CD8-positive, alpha-beta memory T cell (primary cell): ENCODE measurements around the gene INSIG1. TPM values are rescaled to one million over a fixed set of nuclear protein-coding genes. Genes with fewer than 3 reads are reported as not detected.

Experiments
- CTCF ChIA-PET: fragments of 350-600 bp; sonication (Branson Sonifier 250); formaldehyde crosslinking; loops from one replicate; lab custom pipeline; 2021; ENCODE audit warnings: antibody characterized with exemption; lab: Charles Lee
- POLR2A ChIA-PET: fragments of 350-600 bp; sonication (Branson Sonifier 250); formaldehyde crosslinking; loops from one replicate; lab custom pipeline; 2021; ENCODE audit warnings: antibody characterized with exemption; lab: Charles Lee
- DNase-seq, 5 donors: peaks; one replicate each; pipeline versions ENCODE4 v3.0.0 to v3.0.0-alpha.2; 2020 to 2022; ENCODE audit warnings: mixed read lengths in 1 of 5
- H3K27ac ChIP-seq: one replicate; pipeline ENCODE4 v1.7.0; 2013; ENCODE audit warnings: low read depth, mild to moderate bottlenecking, low read length, moderate library complexity
- H3K27me3 ChIP-seq: 2 replicates; pipeline ENCODE4 v1.7.0; 2013; ENCODE audit warnings: low read length, mild to moderate bottlenecking; ENCODE audit not compliant: insufficient read depth, poor library complexity, severe bottlenecking
- H3K36me3 ChIP-seq: 2 replicates; pipeline ENCODE4 v1.7.0; 2013; ENCODE audit warnings: mild to moderate bottlenecking, low read length, moderate library complexity; ENCODE audit not compliant: insufficient read depth
- H3K4me1 ChIP-seq: 2 replicates; pipeline ENCODE4 v1.7.0; 2013; ENCODE audit warnings: mild to moderate bottlenecking, low read length, moderate library complexity; ENCODE audit not compliant: insufficient read depth
- H3K4me3 ChIP-seq: 2 replicates; pipeline ENCODE4 v1.7.0; 2013; ENCODE audit warnings: mild to moderate bottlenecking, low read length
- H3K9me3 ChIP-seq: 2 replicates; pipeline ENCODE4 v1.7.0; 2013; ENCODE audit warnings: mild to moderate bottlenecking, low read length
- H3K27ac Mint-ChIP-seq, 8 donors: one replicate each; pipeline ENCODE4 v1.8.0; 2020 to 2021; ENCODE audit warnings: mixed read lengths in 8 of 8, mild to moderate bottlenecking in 6 of 8, inconsistent platforms in 3 of 8, moderate library complexity in 3 of 8
- H3K27me3 Mint-ChIP-seq, 2 donors: one replicate each; pipeline ENCODE4 v1.8.0; 2020 to 2021; ENCODE audit warnings: mixed read lengths in 2 of 2, mild to moderate bottlenecking in 1 of 2, moderate library complexity in 1 of 2
- H3K36me3 Mint-ChIP-seq, 3 donors: one replicate each; pipeline ENCODE4 v1.8.0; 2020 to 2021; ENCODE audit warnings: mixed read lengths in 3 of 3, inconsistent platforms in 1 of 3, mild to moderate bottlenecking in 1 of 3
- H3K4me1 Mint-ChIP-seq, 3 donors: one replicate each; pipeline ENCODE4 v1.8.0; 2020 to 2021; ENCODE audit warnings: mixed read lengths in 3 of 3, inconsistent platforms in 1 of 3, mild to moderate bottlenecking in 1 of 3
- H3K4me3 Mint-ChIP-seq, 7 donors: one replicate each; pipeline ENCODE4 v1.8.0; 2020 to 2021; ENCODE audit warnings: mixed read lengths in 7 of 7, mild to moderate bottlenecking in 6 of 7, moderate library complexity in 4 of 7, inconsistent platforms in 2 of 7
- H3K9me3 Mint-ChIP-seq, 5 donors: one replicate each; pipeline ENCODE4 v1.8.0; 2020 to 2022; ENCODE audit warnings: mixed read lengths in 5 of 5, mild to moderate bottlenecking in 3 of 5, moderate library complexity in 2 of 5, inconsistent platforms in 1 of 5
- polyA plus RNA-seq: library from polyadenylated mRNA; unstranded; fragments of 300-500 nt; fragmentation: Illumina TruSeq; gene quantifications from one replicate; pipeline ENCODE4 v1.2.3, GENCODE V29; 2021
- total RNA-seq, 2 experiments: library from RNA; stranded (reverse); gene quantifications; one replicate each; pipeline ENCODE4 v1.2.3, GENCODE V29; 2021

INSIG1 gene
- total and polyA plus RNA-seq, 3 experiments from 2014 or later = 25.0 to 29.5 (median 27.3) TPM

GRCh38 chr7:155342313-155342712, 44.6 kb downstream of the INSIG1 start:
- POLR2A ChIA-PET = no interaction called here
- no peak overlapping the region for H3K27ac ChIP-seq
- H3K27ac Mint-ChIP-seq = no peak overlapping the region
- no peaks in the 10 kb centered on the region for H3K36me3 Mint-ChIP-seq
- H3K4me3 ChIP-seq = no peak overlapping the region
- peaks cover 7% of the 10 kb centered on the region for H3K27me3 ChIP-seq
- peaks cover 18% of the 10 kb centered on the region for H3K4me1 ChIP-seq
- CTCF ChIA-PET = interaction anchor here (1.0 to 2.8 kb wide), 4 partner anchors 102 to 415 kb away, joined by 3 to 18 read pairs (median 5); no protein-coding TSS in a partner anchor
- no peaks in the 10 kb centered on the region for H3K36me3 ChIP-seq
- H3K4me3 Mint-ChIP-seq = no peak overlapping the region
- peaks cover 14 to 27% (median 14%) of the 10 kb centered on the region in 3 donors for H3K4me1 Mint-ChIP-seq
- peaks cover 4 to 7% of the 10 kb centered on the region in 2 donors for H3K27me3 Mint-ChIP-seq
- H3K9me3 Mint-ChIP-seq = no peaks in the 10 kb centered on the region
- no peak for DNase-seq
- H3K9me3 ChIP-seq = no peaks in the 10 kb centered on the region

GRCh38 chr7:155343150-155343549, 45.5 kb downstream of the INSIG1 start:
- no peaks in the 10 kb centered on the region for H3K9me3 Mint-ChIP-seq
- peaks cover 11 to 22% (median 14%) of the 10 kb centered on the region in 3 donors for H3K4me1 Mint-ChIP-seq
- peaks cover 3 to 4% of the 10 kb centered on the region in 2 donors for H3K27me3 Mint-ChIP-seq

GRCh38 chr7:155343661-155344121, 46.0 kb downstream of the INSIG1 start:
- H3K27ac ChIP-seq = no peak overlapping the region
- Mint-ChIP-seq H3K27me3 (peaks cover 3 to 4% of the 10 kb centered on the region in 2 donors), H3K4me3 (peak overlapping the region in 3 of 7 donors; percentile 8 to 14 (median 13)), H3K27ac (no peak overlapping the region), H3K36me3 (no peaks in the 10 kb centered on the region), H3K9me3 (no peaks in the 10 kb centered on the region), H3K4me1 (peaks cover 10 to 16% (median 12%) of the 10 kb centered on the region in 3 donors)
- no peaks in the 10 kb centered on the region for H3K9me3 ChIP-seq
- H3K4me1 ChIP-seq = peaks cover 12% of the 10 kb centered on the region
- no peak for DNase-seq
- H3K4me3 ChIP-seq = no peak overlapping the region
- ChIA-PET POLR2A (no interaction called here), CTCF (interaction anchor here (1.2 to 2.8 kb wide), 7 partner anchors 31 to 430 kb away, joined by 3 to 40 read pairs (median 15); partner anchors contain the start of gene INSIG1)
- H3K27me3 ChIP-seq = peaks cover 4% of the 10 kb centered on the region
- H3K36me3 ChIP-seq = no peaks in the 10 kb centered on the region

More at GRCh38 chr7:155343150-155343549, 45.5 kb downstream of the INSIG1 start:
- ChIA-PET CTCF (interaction anchor here (1.0 to 2.8 kb wide), 5 partner anchors 45 to 416 kb away, joined by 3 to 40 read pairs (median 6); partner anchors contain the start of gene INSIG1), POLR2A (no interaction called here)
- Histone ChIP-seq H3K4me1 (peaks cover 18% of the 10 kb centered on the region), H3K9me3 (no peaks in the 10 kb centered on the region), H3K4me3 (no peak overlapping the region), H3K27ac (no peak overlapping the region), H3K36me3 (no peaks in the 10 kb centered on the region), H3K27me3 (peaks cover 4% of the 10 kb centered on the region)
- Mint-ChIP-seq H3K27ac (no peak overlapping the region), H3K36me3 (no peaks in the 10 kb centered on the region), H3K4me3 (no peak overlapping the region)
- DNase-seq = no peak

GRCh38 chr7:155344270-155344617, 46.6 kb downstream of the INSIG1 start:
- peaks cover 4% of the 10 kb centered on the region for H3K27me3 ChIP-seq
- Mint-ChIP-seq H3K27ac (no peak overlapping the region), H3K9me3 (no peaks in the 10 kb centered on the region), H3K36me3 (no peaks in the 10 kb centered on the region), H3K27me3 (peaks cover 3 to 4% of the 10 kb centered on the region in 2 donors), H3K4me3 (peak overlapping the region in 2 of 7 donors; percentile 8 to 19), H3K4me1 (peaks cover 5 to 11% (median 7%) of the 10 kb centered on the region in 3 donors)
- no peak overlapping the region for H3K4me3 ChIP-seq
- no peaks in the 10 kb centered on the region for H3K9me3 ChIP-seq
- no peaks in the 10 kb centered on the region for H3K36me3 ChIP-seq
- POLR2A ChIA-PET = interaction anchor here (0.9 to 1.3 kb wide), 2 partner anchors 45 to 47 kb away, joined by 3 to 7 read pairs; partner anchors contain the start of gene INSIG1
- H3K27ac ChIP-seq = no peak overlapping the region
- H3K4me1 ChIP-seq = peaks cover 7% of the 10 kb centered on the region
- DNase-seq = peak in 1 of 5 donors; percentile 42
- CTCF ChIA-PET = interaction anchor here (0.7 to 2.5 kb wide), 45 partner anchors 8 to 431 kb away, joined by 3 to 40 read pairs (median 6); partner anchors contain the start of gene INSIG1

- Histone ChIP-seq H3K36me3 (no peaks in the 10 kb centered on the region), H3K9me3 (no peaks in the 10 kb centered on the region), H3K4me3 (peak overlapping the region; percentile 41), H3K27ac (no peak overlapping the region), H3K4me1 (peaks cover 4% of the 10 kb centered on the region), H3K27me3 (peaks cover 4% of the 10 kb centered on the region)
- peak; percentile 75 to 87 (median 78) for DNase-seq
- Mint-ChIP-seq H3K4me3 (peak overlapping the region in 6 of 7 donors; percentile 58 to 82 (median 69)), H3K27me3 (peaks cover 3 to 4% of the 10 kb centered on the region in 2 donors), H3K9me3 (no peaks in the 10 kb centered on the region), H3K36me3 (no peaks in the 10 kb centered on the region), H3K27ac (peak overlapping the region in 3 of 8 donors; percentile 47 to 52 (median 51)), H3K4me1 (peaks cover 4 to 10% (median 6%) of the 10 kb centered on the region in 3 donors)
- CTCF ChIA-PET = interaction anchor here (0.6 to 2.5 kb wide), 54 partner anchors 8 to 431 kb away, joined by 3 to 40 read pairs (median 5); partner anchors contain the start of gene INSIG1
- POLR2A ChIA-PET = interaction anchor here (0.9 to 1.3 kb wide), 2 partner anchors 46 to 48 kb away, joined by 3 to 7 read pairs; partner anchors contain the start of gene INSIG1
Observed at GRCh38 chr7:155344618-155345433, 47.1 kb downstream of the INSIG1 start.

GRCh38 chr7:155345490-155345889, 47.8 kb downstream of the INSIG1 start:
- DNase-seq = no peak
- ChIA-PET CTCF (interaction anchor here (0.6 to 2.5 kb wide), 45 partner anchors 8 to 432 kb away, joined by 3 to 40 read pairs (median 6); partner anchors contain the start of gene INSIG1), POLR2A (interaction anchor here (1.3 kb wide), 1 partner anchor 46 kb away, joined by 7 read pairs; no protein-coding TSS in a partner anchor)
- H3K27me3 ChIP-seq = peaks cover 4% of the 10 kb centered on the region
- no peaks in the 10 kb centered on the region for H3K9me3 ChIP-seq
- H3K27ac Mint-ChIP-seq = peak overlapping the region in 1 of 8 donors; percentile 51
- peak overlapping the region in 4 of 7 donors; percentile 65 to 82 (median 72) for H3K4me3 Mint-ChIP-seq
- H3K4me1 ChIP-seq = peaks cover 4% of the 10 kb centered on the region
- H3K4me3 ChIP-seq = peak overlapping the region; percentile 14
- no peak overlapping the region for H3K27ac ChIP-seq
- no peaks in the 10 kb centered on the region for H3K9me3 Mint-ChIP-seq
- H3K27me3 Mint-ChIP-seq = peaks cover 3 to 4% of the 10 kb centered on the region in 2 donors
- no peaks in the 10 kb centered on the region for H3K36me3 ChIP-seq
- peaks cover 4 to 9% (median 6%) of the 10 kb centered on the region in 3 donors for H3K4me1 Mint-ChIP-seq
- no peaks in the 10 kb centered on the region for H3K36me3 Mint-ChIP-seq

GRCh38 chr7:155346285-155346684, 48.6 kb downstream of the INSIG1 start:
- Mint-ChIP-seq H3K27me3 (peaks cover 4 to 9% of the 10 kb centered on the region in 2 donors), H3K36me3 (no peaks in the 10 kb centered on the region), H3K4me3 (no peak overlapping the region), H3K27ac (no peak overlapping the region), H3K9me3 (no peaks in the 10 kb centered on the region), H3K4me1 (peaks cover 4 to 6% (median 5%) of the 10 kb centered on the region in 3 donors)
- no peaks in the 10 kb centered on the region for H3K9me3 ChIP-seq
- CTCF ChIA-PET = no interaction called here
- no peak overlapping the region for H3K27ac ChIP-seq
- H3K4me1 ChIP-seq = peaks cover 4% of the 10 kb centered on the region
- POLR2A ChIA-PET = no interaction called here
- no peak overlapping the region for H3K4me3 ChIP-seq
- peaks cover 4% of the 10 kb centered on the region for H3K27me3 ChIP-seq
- no peaks in the 10 kb centered on the region for H3K36me3 ChIP-seq
- no peak for DNase-seq
